Prostate gland (tissue), 2 donors: ENCODE measurements around the gene NCOA6. TPM values are rescaled to one million over a fixed set of nuclear protein-coding genes. Genes with fewer than 3 reads are reported as not detected.

Experiments
- DNase-seq: peaks from one replicate; pipeline ENCODE4 v3.0.0-alpha.2; 2019; ENCODE audit warnings: low spot score
- H3K27ac ChIP-seq, 2 donors: fragments of 200-600 bp; sonication (generic); 2 replicates each; pipeline ENCODE4 v1.5.1; 2017 to 2019
- H3K27me3 ChIP-seq: fragments of 200-600 bp; sonication (generic); replicated peaks from 2 replicates; pipeline ENCODE4 v1.5.1; 2019; ENCODE audit not compliant: insufficient read depth
- H3K36me3 ChIP-seq, 2 donors: fragments of 200-600 bp; sonication (generic); 1 replicate in 1 of 2; 2 replicates in 1 of 2; pipeline versions ENCODE4 v1.5.1 to v1.8.1; 2017 to 2019
- H3K4me1 ChIP-seq: fragments of 200-600 bp; sonication (generic); replicated peaks from 2 replicates; pipeline ENCODE4 v1.5.1; 2019
- H3K4me3 ChIP-seq, 2 donors: fragments of 200-600 bp; sonication (generic); 2 replicates each; pipeline ENCODE4 v1.5.1; 2017 to 2019
- H3K9me3 ChIP-seq: fragments of 200-600 bp; sonication (generic); 2 replicates; pipeline ENCODE4 v1.5.1; 2017
- CTCF ChIP-seq, 4 experiments: fragments of 200-600 bp in 2 of 4; fragments of 450-650 bp in 2 of 4; sonication (generic) in 2 of 4; IDR thresholded peaks; 1 replicate in 3 of 4; 2 replicates in 1 of 4; pipeline ENCODE4 v1.5.1; 2016 to 2019; ENCODE audit warnings: antibody characterized with exemption in 4 of 4, mild to moderate bottlenecking in 2 of 4, moderate library complexity in 2 of 4
- POLR2A ChIP-seq: fragments of 450-650 bp; IDR thresholded peaks from one replicate; pipeline ENCODE4 v1.6.1; 2016; ENCODE audit warnings: antibody characterized with exemption, mild to moderate bottlenecking
- POLR2AphosphoS5 ChIP-seq: sonication (generic); formaldehyde crosslinking; IDR thresholded peaks from one replicate; pipeline ENCODE4 v1.6.1; 2017; ENCODE audit warnings: antibody characterized with exemption
- WGBS: methylation state at CpG from one replicate; pipeline ENCODE4 v1.1.5; 2018; 5-methylcytosine and 5-hydroxymethylcytosine counted together
- intact Hi-C: fragments of 100-400 bp; cut with DNase I; formaldehyde crosslinking; loops from one replicate; pipeline ENCODE4 v1.14.2; 2022
- total RNA-seq, 2 donors: library from RNA; depleted of rRNA; stranded (reverse); fragments of >200 nt; gene quantifications; one replicate each; pipeline ENCODE4 v1.1.0, GENCODE V29; 2016

The NCOA6 gene
- total RNA-seq, 2 donors from 2014 or later, result 19.6 to 43.7 TPM

GRCh38 chr20:34871966-34872621 lies 46.6 kb upstream of the NCOA6 start:
- TF ChIP-seq POLR2AphosphoS5 (no peak), CTCF (IDR thresholded peaks at IDR 0.05) (no peak), POLR2A (no peak)

GRCh38 chr20:34871320-34871926 lies 46.0 kb upstream of the NCOA6 start:
- Histone ChIP-seq H3K4me1 (no peaks in the 10 kb centered on the region), H3K27me3 (no peaks in the 10 kb centered on the region), H3K4me3 (peak overlapping the region in 1 of 2 donors; percentile 66), H3K27ac (no peak overlapping the region), H3K36me3 (no peaks in the 10 kb centered on the region), H3K9me3 (no peaks in the 10 kb centered on the region)
- no peak for TF ChIP-seq POLR2AphosphoS5
- no peak for TF ChIP-seq CTCF (IDR thresholded peaks at IDR 0.05)
- no peak for TF ChIP-seq POLR2A
- intact Hi-C loops, result loop anchor here (5.0 to 10.0 kb wide), 2 partner anchors 333 to 391 kb away; no protein-coding TSS in a partner anchor
- no peak for DNase-seq
- WGBS, result 94% methylated on average over 7 of the region's 7 CpGs

More at GRCh38 chr20:34871966-34872621, 46.6 kb upstream of the NCOA6 start:
- intact Hi-C loops, result loop anchor here (5.0 to 10.0 kb wide), 2 partner anchors 333 to 390 kb away; no protein-coding TSS in a partner anchor
- H3K4me3 ChIP-seq, result peak overlapping the region; percentile 66 to 78
- no peaks in the 10 kb centered on the region for H3K27me3 ChIP-seq
- WGBS, result 42% methylated on average over 10 of the region's 10 CpGs
- no peaks in the 10 kb centered on the region for H3K4me1 ChIP-seq
- H3K36me3 ChIP-seq, result no peaks in the 10 kb centered on the region
- DNase-seq, result no peak
- no peaks in the 10 kb centered on the region for H3K9me3 ChIP-seq
- peak overlapping the region; percentile 68 to 75 for H3K27ac ChIP-seq

GRCh38 chr20:34864216-34864615 lies 38.8 kb upstream of the NCOA6 start:
- no peaks in the 10 kb centered on the region for H3K9me3 ChIP-seq
- H3K27ac ChIP-seq, result no peak overlapping the region
- no peak overlapping the region for H3K4me3 ChIP-seq
- 94% methylated on average over 5 of the region's 5 CpGs for WGBS
- H3K27me3 ChIP-seq, result no peaks in the 10 kb centered on the region
- TF ChIP-seq POLR2AphosphoS5 (no peak), CTCF (IDR thresholded peaks at IDR 0.05) (no peak), POLR2A (no peak)
- no peak for DNase-seq
- no peaks in the 10 kb centered on the region for H3K4me1 ChIP-seq
- intact Hi-C loops, result no loop called here
- H3K36me3 ChIP-seq, result no peaks in the 10 kb centered on the region

- TF ChIP-seq POLR2AphosphoS5, result no peak
- no peak for TF ChIP-seq CTCF (IDR thresholded peaks at IDR 0.05)
- TF ChIP-seq POLR2A, result no peak
- no peaks in the 10 kb centered on the region for H3K36me3 ChIP-seq
- no peak overlapping the region for H3K27ac ChIP-seq
- no peaks in the 10 kb centered on the region for H3K27me3 ChIP-seq
- H3K4me1 ChIP-seq, result no peaks in the 10 kb centered on the region
- no peak for DNase-seq
- no peaks in the 10 kb centered on the region for H3K9me3 ChIP-seq
- 74% methylated on average over 32 of the region's 32 CpGs for WGBS
- H3K4me3 ChIP-seq, result no peak overlapping the region
- intact Hi-C loops, result no loop called here
Measured at GRCh38 chr20:34863421-34863965, 38.0 kb upstream of the NCOA6 start.
